Measurements from ENCODE around the gene U2AF1L4.
A peak's percentile ranks its signal among the peaks of the same experiment; 100 is the strongest.
"Not testable (repeated sequence)": the region's sequence is repeated elsewhere in the genome, so short reads cannot be mapped to it uniquely, and the experiment has no call there.

Gene U2AF1L4

DNA sequence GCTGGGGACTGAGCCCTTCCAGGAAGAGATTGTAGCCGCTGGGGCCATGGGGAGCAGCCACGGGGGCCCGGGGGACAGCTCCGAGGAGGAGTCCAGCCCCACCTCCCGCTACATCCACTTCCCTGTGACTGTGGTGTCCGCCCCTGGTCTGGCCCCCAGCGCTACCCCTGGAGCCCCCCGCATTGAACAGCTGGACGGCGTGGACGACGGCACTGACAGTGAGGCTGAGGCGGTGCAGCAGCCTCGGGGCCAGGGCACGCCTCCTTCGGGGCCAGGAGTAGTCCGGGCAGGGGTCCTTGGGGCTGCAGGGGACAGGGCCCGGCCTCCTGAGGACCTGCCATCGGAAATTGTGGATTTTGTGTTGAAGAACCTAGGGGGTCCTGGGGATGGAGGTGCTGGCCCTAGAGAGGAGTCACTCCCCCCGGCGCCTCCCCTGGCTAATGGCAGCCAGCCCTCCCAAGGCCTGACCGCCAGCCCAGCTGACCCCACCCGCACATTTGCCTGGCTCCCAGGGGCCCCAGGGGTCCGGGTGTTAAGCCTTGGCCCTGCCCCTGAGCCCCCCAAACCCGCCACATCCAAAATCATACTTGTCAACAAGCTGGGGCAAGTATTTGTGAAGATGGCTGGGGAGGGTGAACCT is 12.6 kb downstream of the U2AF1L4 start:
- Histone ChIP-seq H3K4me1 (ENCODE audit: control insufficient read depth, insufficient read depth, low read length) (peaks cover 9% of the 10 kb centered on the region), H3K27me3 (ENCODE audit: control insufficient read depth, insufficient read depth, low read length) (no peaks in the 10 kb centered on the region), H3K9ac (ENCODE audit: low read length) (no peak overlapping the region), H3K36me3 (ENCODE audit: control insufficient read depth, insufficient read depth, low read length) (peaks cover 27% of the 10 kb centered on the region), H3K4me3 (ENCODE audit: low read length) (no peak overlapping the region), H3K9me3 (ENCODE audit: control insufficient read depth, low read length) (no peaks in the 10 kb centered on the region)

- no peaks in the 10 kb centered on the region for H3K27me3 ChIP-seq (ENCODE audit: control insufficient read depth, insufficient read depth, low read length)
- no peak overlapping the region for H3K9ac ChIP-seq (ENCODE audit: low read length)
- peaks cover 29% of the 10 kb centered on the region for H3K36me3 ChIP-seq (ENCODE audit: control insufficient read depth, insufficient read depth, low read length)
- no peaks in the 10 kb centered on the region for H3K9me3 ChIP-seq (ENCODE audit: control insufficient read depth, low read length)
- H3K4me1 ChIP-seq (ENCODE audit: control insufficient read depth, insufficient read depth, low read length), result peaks cover 9% of the 10 kb centered on the region
- H3K4me3 ChIP-seq (ENCODE audit: low read length), result no peak overlapping the region
Observed at GRCh38 chr19:35731779-35732405, 13.3 kb downstream of the U2AF1L4 start.

GRCh38 chr19:35731353-35731752 is 13.9 kb downstream of the U2AF1L4 start:
- Histone ChIP-seq H3K9ac (ENCODE audit: low read length) (peak overlapping the region; percentile 39), H3K9me3 (ENCODE audit: control insufficient read depth, low read length) (no peaks in the 10 kb centered on the region), H3K36me3 (ENCODE audit: control insufficient read depth, insufficient read depth, low read length) (peaks cover 25% of the 10 kb centered on the region), H3K27me3 (ENCODE audit: control insufficient read depth, insufficient read depth, low read length) (no peaks in the 10 kb centered on the region), H3K4me3 (ENCODE audit: low read length) (no peak overlapping the region), H3K4me1 (ENCODE audit: control insufficient read depth, insufficient read depth, low read length) (peaks cover 9% of the 10 kb centered on the region)

DNA sequence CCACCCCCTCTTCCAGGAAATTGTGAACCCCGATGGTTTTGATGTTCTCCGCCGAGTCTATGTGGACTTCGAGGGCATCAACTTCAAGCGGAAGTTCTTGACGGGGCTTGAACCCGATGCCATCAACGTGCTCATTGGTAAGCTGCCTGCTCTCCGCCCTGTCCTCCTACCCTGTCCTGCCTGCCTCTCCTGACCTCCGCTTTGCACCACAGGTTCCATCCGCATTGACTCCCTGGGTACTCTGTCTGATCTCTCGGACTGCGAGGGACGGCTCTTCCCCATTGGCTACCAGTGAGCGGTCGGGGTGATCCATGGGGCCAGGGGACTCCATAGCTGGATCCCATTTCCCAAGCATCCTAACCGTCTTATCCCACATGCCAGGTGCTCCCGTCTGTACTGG is 14.9 kb downstream of the U2AF1L4 start:
- no peak overlapping the region for H3K4me3 ChIP-seq (ENCODE audit: low read length)
- H3K4me1 ChIP-seq (ENCODE audit: control insufficient read depth, insufficient read depth, low read length), result peaks cover 9% of the 10 kb centered on the region
- H3K9me3 ChIP-seq (ENCODE audit: control insufficient read depth, low read length), result no peaks in the 10 kb centered on the region
- H3K27me3 ChIP-seq (ENCODE audit: control insufficient read depth, insufficient read depth, low read length), result no peaks in the 10 kb centered on the region
- no peak overlapping the region for H3K9ac ChIP-seq (ENCODE audit: low read length)
- H3K36me3 ChIP-seq (ENCODE audit: control insufficient read depth, insufficient read depth, low read length), result peaks cover 25% of the 10 kb centered on the region

GRCh38 chr19:35729763-35730162 is 15.5 kb downstream of the U2AF1L4 start:
- Histone ChIP-seq H3K4me1 (ENCODE audit: control insufficient read depth, insufficient read depth, low read length) (peaks cover 9% of the 10 kb centered on the region), H3K36me3 (ENCODE audit: control insufficient read depth, insufficient read depth, low read length) (peaks cover 25% of the 10 kb centered on the region), H3K27me3 (ENCODE audit: control insufficient read depth, insufficient read depth, low read length) (no peaks in the 10 kb centered on the region), H3K4me3 (ENCODE audit: low read length) (no peak overlapping the region), H3K9ac (ENCODE audit: low read length) (no peak overlapping the region), H3K9me3 (ENCODE audit: control insufficient read depth, low read length) (no peaks in the 10 kb centered on the region)

- no peak overlapping the region for H3K9ac ChIP-seq (ENCODE audit: low read length)
- peaks cover 9% of the 10 kb centered on the region for H3K4me1 ChIP-seq (ENCODE audit: control insufficient read depth, insufficient read depth, low read length)
- H3K4me3 ChIP-seq (ENCODE audit: low read length), result no peak overlapping the region
- H3K27me3 ChIP-seq (ENCODE audit: control insufficient read depth, insufficient read depth, low read length), result no peaks in the 10 kb centered on the region
- peaks cover 24% of the 10 kb centered on the region for H3K36me3 ChIP-seq (ENCODE audit: control insufficient read depth, insufficient read depth, low read length)
- H3K9me3 ChIP-seq (ENCODE audit: control insufficient read depth, low read length), result no peaks in the 10 kb centered on the region
Observed at GRCh38 chr19:35729021-35729420, 16.2 kb downstream of the U2AF1L4 start.

DNA sequence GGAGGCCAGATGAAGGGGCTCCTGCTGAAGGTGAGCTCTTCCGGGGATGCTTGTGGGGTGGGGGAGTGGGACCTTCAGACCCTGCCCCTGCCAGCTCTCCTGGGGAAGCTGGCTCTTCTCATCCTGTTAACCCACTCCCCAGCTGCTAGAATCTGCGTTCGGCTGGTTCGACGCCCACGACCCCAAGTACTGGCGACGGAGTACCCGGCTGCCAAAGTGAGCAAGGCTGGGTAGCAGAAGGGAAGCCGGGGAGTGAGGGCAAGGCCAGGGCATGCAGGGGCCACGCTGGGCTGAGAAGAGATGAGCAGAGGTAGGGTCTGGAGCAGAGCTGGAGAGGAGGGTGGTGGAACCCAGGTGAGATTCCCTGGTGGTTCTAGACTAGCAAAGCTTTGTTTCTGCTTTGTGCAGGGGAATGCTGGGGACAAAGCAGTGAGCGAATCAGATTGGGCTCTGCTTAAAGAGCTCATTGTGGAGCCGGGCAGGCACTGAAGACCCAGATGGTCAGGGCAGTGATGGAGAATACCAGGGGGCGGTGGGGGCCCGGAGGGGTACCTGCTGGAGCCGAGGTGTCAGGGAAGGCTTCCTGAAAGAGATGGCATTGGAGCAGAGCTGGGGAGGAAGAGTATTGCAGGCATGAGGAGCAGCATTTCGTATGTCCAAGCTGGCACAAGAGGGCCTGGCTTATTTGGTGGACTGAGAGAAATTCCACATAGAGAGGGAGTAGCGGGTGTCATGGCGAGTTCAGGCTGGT is 17.1 kb downstream of the U2AF1L4 start:
- peaks cover 9% of the 10 kb centered on the region for H3K4me1 ChIP-seq (ENCODE audit: control insufficient read depth, insufficient read depth, low read length)
- H3K36me3 ChIP-seq (ENCODE audit: control insufficient read depth, insufficient read depth, low read length), result peaks cover 23% of the 10 kb centered on the region
- H3K9ac ChIP-seq (ENCODE audit: low read length), result no peak overlapping the region
- no peaks in the 10 kb centered on the region for H3K27me3 ChIP-seq (ENCODE audit: control insufficient read depth, insufficient read depth, low read length)
- H3K4me3 ChIP-seq (ENCODE audit: low read length), result no peak overlapping the region
- H3K9me3 ChIP-seq (ENCODE audit: control insufficient read depth, low read length), result no peaks in the 10 kb centered on the region

GRCh38 chr19:35727053-35727955 is 17.9 kb downstream of the U2AF1L4 start:
- no peaks in the 10 kb centered on the region for H3K9me3 ChIP-seq (ENCODE audit: control insufficient read depth, low read length)

GRCh38 chr19:35725216-35725861 is 19.9 kb downstream of the U2AF1L4 start:
- H3K9me3 ChIP-seq (ENCODE audit: control insufficient read depth, low read length), result no peaks in the 10 kb centered on the region
- H3K27me3 ChIP-seq (ENCODE audit: control insufficient read depth, insufficient read depth, low read length), result no peaks in the 10 kb centered on the region
- no peak overlapping the region for H3K9ac ChIP-seq (ENCODE audit: low read length)
- H3K4me3 ChIP-seq (ENCODE audit: low read length), result no peak overlapping the region
- H3K4me1 ChIP-seq (ENCODE audit: control insufficient read depth, insufficient read depth, low read length), result no peaks in the 10 kb centered on the region
- peaks cover 24% of the 10 kb centered on the region for H3K36me3 ChIP-seq (ENCODE audit: control insufficient read depth, insufficient read depth, low read length)

More at GRCh38 chr19:35727053-35727955, 17.9 kb downstream of the U2AF1L4 start:
- Histone ChIP-seq H3K36me3 (ENCODE audit: control insufficient read depth, insufficient read depth, low read length) (peaks cover 26% of the 10 kb centered on the region), H3K4me3 (ENCODE audit: low read length) (no peak overlapping the region), H3K9ac (ENCODE audit: low read length) (no peak overlapping the region), H3K27me3 (ENCODE audit: control insufficient read depth, insufficient read depth, low read length) (no peaks in the 10 kb centered on the region), H3K4me1 (ENCODE audit: control insufficient read depth, insufficient read depth, low read length) (peaks cover 9% of the 10 kb centered on the region)

GRCh38 chr19:35724560-35724959 is 20.7 kb downstream of the U2AF1L4 start:
- peaks cover 17% of the 10 kb centered on the region for H3K36me3 ChIP-seq (ENCODE audit: control insufficient read depth, insufficient read depth, low read length)
- H3K27me3 ChIP-seq (ENCODE audit: control insufficient read depth, insufficient read depth, low read length), result no peaks in the 10 kb centered on the region
- H3K9me3 ChIP-seq (ENCODE audit: control insufficient read depth, low read length), result no peaks in the 10 kb centered on the region
- no peak overlapping the region for H3K9ac ChIP-seq (ENCODE audit: low read length)
- peaks cover under 1% of the 10 kb centered on the region for H3K4me1 ChIP-seq (ENCODE audit: control insufficient read depth, insufficient read depth, low read length)
- no peak overlapping the region for H3K4me3 ChIP-seq (ENCODE audit: low read length)

- H3K36me3 ChIP-seq (ENCODE audit: control insufficient read depth, insufficient read depth, low read length), result peaks cover 15% of the 10 kb centered on the region
- not testable (repeated sequence) for H3K27me3 ChIP-seq (ENCODE audit: control insufficient read depth, insufficient read depth, low read length); H3K9me3 ChIP-seq (ENCODE audit: control insufficient read depth, low read length); H3K9ac ChIP-seq (ENCODE audit: low read length); H3K4me1 ChIP-seq (ENCODE audit: control insufficient read depth, insufficient read depth, low read length); H3K4me3 ChIP-seq (ENCODE audit: low read length)
Observed at GRCh38 chr19:35724132-35724531, 21.1 kb downstream of the U2AF1L4 start.

Data from mucosa of stomach (tissue), 1 donor.